HEK293 (cell line): ENCODE results near the gene ZNF10.

Experiments
- AEBP2 ChIP-seq: fragments of 450-650 bp; formaldehyde crosslinking; IDR thresholded peaks from 2 replicates; pipeline ENCODE4 v1.5.1; 2016; ENCODE audit warnings: missing biosample characterization, missing genetic modification characterization, borderline replicate concordance
- BCL11B ChIP-seq: fragments of 450-650 bp; formaldehyde crosslinking; IDR thresholded peaks from 2 replicates; pipeline ENCODE4 v1.5.1; 2016; ENCODE audit warnings: low read depth, missing biosample characterization, missing genetic modification characterization
- ELK4 ChIP-seq: IDR thresholded peaks from 2 replicates; pipeline ENCODE4 v1.6.1; 2011; ENCODE audit warnings: mild to moderate bottlenecking, low read depth, low read length, borderline replicate concordance
- INSM2 ChIP-seq: fragments of 450-650 bp; formaldehyde crosslinking; IDR thresholded peaks from 2 replicates; pipeline ENCODE4 v1.5.1; 2016; ENCODE audit warnings: missing biosample characterization, missing genetic modification characterization
- KLF1 ChIP-seq: fragments of 450-650 bp; formaldehyde crosslinking; IDR thresholded peaks from 2 replicates; pipeline ENCODE4 v1.5.1; 2016; ENCODE audit warnings: missing biosample characterization, missing genetic modification characterization
- RBAK ChIP-seq: fragments of 450-650 bp; formaldehyde crosslinking; IDR thresholded peaks from 2 replicates; pipeline ENCODE4 v1.5.1; 2016; ENCODE audit warnings: missing biosample characterization, missing genetic modification characterization
- REST ChIP-seq: fragments of 450-650 bp; formaldehyde crosslinking; IDR thresholded peaks from 2 replicates; pipeline ENCODE4 v1.5.1; 2016; ENCODE audit warnings: missing biosample characterization, missing genetic modification characterization
- ZBTB1 ChIP-seq: fragments of 450-650 bp; formaldehyde crosslinking; IDR thresholded peaks from 2 replicates; pipeline ENCODE4 v1.5.1; 2016; ENCODE audit warnings: missing biosample characterization, missing genetic modification characterization
- ZEB2 ChIP-seq: fragments of 450-650 bp; formaldehyde crosslinking; IDR thresholded peaks from 2 replicates; pipeline ENCODE4 v1.5.1; 2016; ENCODE audit warnings: missing biosample characterization, missing genetic modification characterization
- ZFP41 ChIP-seq: fragments of 450-650 bp; formaldehyde crosslinking; IDR thresholded peaks from 2 replicates; pipeline ENCODE4 v1.5.1; 2016; ENCODE audit warnings: missing biosample characterization, missing genetic modification characterization, borderline replicate concordance
- ZNF112 ChIP-seq: fragments of 450-650 bp; formaldehyde crosslinking; IDR thresholded peaks from 2 replicates; pipeline ENCODE4 v1.5.0; 2017; ENCODE audit warnings: missing biosample characterization, missing genetic modification characterization
- ZNF175 ChIP-seq: fragments of 450-650 bp; formaldehyde crosslinking; IDR thresholded peaks from 2 replicates; pipeline ENCODE4 v1.5.1; 2016; ENCODE audit warnings: missing biosample characterization, missing genetic modification characterization
- ZNF18 ChIP-seq: fragments of 450-650 bp; formaldehyde crosslinking; IDR thresholded peaks from 2 replicates; pipeline ENCODE4 v1.5.1; 2016; ENCODE audit warnings: missing biosample characterization, missing genetic modification characterization
- ZNF184 ChIP-seq: fragments of 450-650 bp; IDR thresholded peaks from 2 replicates; pipeline ENCODE4 v1.5.1; 2018; ENCODE audit warnings: missing biosample characterization, mild to moderate bottlenecking, missing genetic modification characterization
- ZNF280C ChIP-seq: fragments of 450-650 bp; formaldehyde crosslinking; IDR thresholded peaks from 2 replicates; pipeline ENCODE4 v1.5.1; 2016; ENCODE audit warnings: missing biosample characterization, missing genetic modification characterization
- ZNF423 ChIP-seq: fragments of 450-650 bp; formaldehyde crosslinking; IDR thresholded peaks from 2 replicates; pipeline ENCODE4 v1.5.1; 2016; ENCODE audit warnings: missing biosample characterization, missing genetic modification characterization
- ZNF48 ChIP-seq: fragments of 450-650 bp; formaldehyde crosslinking; IDR thresholded peaks from 2 replicates; pipeline ENCODE4 v1.5.1; 2016; ENCODE audit warnings: missing biosample characterization, missing genetic modification characterization
- ZNF513 ChIP-seq: fragments of 450-650 bp; IDR thresholded peaks from 2 replicates; pipeline ENCODE4 v1.5.1; 2018; ENCODE audit warnings: missing biosample characterization, missing genetic modification characterization
- ZNF791 ChIP-seq: fragments of 450-650 bp; formaldehyde crosslinking; IDR thresholded peaks from 2 replicates; pipeline ENCODE4 v1.5.1; 2016; ENCODE audit warnings: missing biosample characterization, missing genetic modification characterization
- ZNF792 ChIP-seq: fragments of 450-650 bp; formaldehyde crosslinking; IDR thresholded peaks from 2 replicates; pipeline ENCODE4 v1.5.1; 2016; ENCODE audit warnings: missing biosample characterization, missing genetic modification characterization
- ZSCAN16 ChIP-seq: fragments of 450-650 bp; formaldehyde crosslinking; IDR thresholded peaks from 2 replicates; pipeline ENCODE4 v1.5.1; 2016; ENCODE audit warnings: missing biosample characterization, missing genetic modification characterization
- ZSCAN4 ChIP-seq: fragments of 450-650 bp; formaldehyde crosslinking; IDR thresholded peaks from 2 replicates; pipeline ENCODE4 v1.5.1; 2017; ENCODE audit warnings: missing biosample characterization, missing genetic modification characterization
- ZXDB ChIP-seq: fragments of 450-650 bp; formaldehyde crosslinking; IDR thresholded peaks from 2 replicates; pipeline ENCODE4 v1.5.1; 2016; ENCODE audit warnings: missing biosample characterization, missing genetic modification characterization

Gene ZNF10

GRCh38 chr12:133130038-133130807 lies at the start of gene ZNF10, which contains the start of gene ZNF891 (continued):
- TF ChIP-seq REST (tag by site-specific recombination) (peak; percentile 28; the same call in 1 of the 2 replicates), RBAK (tag by site-specific recombination) (no peak), ZSCAN4 (tag by site-specific recombination) (no peak), ZFP41 (no peak), ZNF175 (tag by site-specific recombination) (no peak), ZBTB1 (tag by site-specific recombination) (peak; percentile 96; the same call in 1 of the 2 replicates), ZNF48 (tag by site-specific recombination) (no peak), AEBP2 (tag by site-specific recombination) (no peak), ZNF423 (tag by site-specific recombination) (peak; percentile 80; the same call in 1 of the 2 replicates), ZNF112 (no peak), ZSCAN16 (tag by site-specific recombination) (no peak), ZNF791 (tag by site-specific recombination) (no peak), ZNF280C (tag by site-specific recombination) (no peak), ZNF513 (tag by site-specific recombination) (no peak), BCL11B (no peak; the same call in 1 of the 2 replicates), KLF1 (tag by site-specific recombination) (peak; percentile 65; the same call in 1 of the 2 replicates), ZEB2 (tag by site-specific recombination) (peak; percentile 74), INSM2 (tag by site-specific recombination) (no peak; the same call in 1 of the 2 replicates), ZXDB (tag by site-specific recombination) (peak; percentile 94), ZNF184 (no peak), ELK4 (no peak), ZNF18 (tag by site-specific recombination) (no peak), ZNF792 (tag by site-specific recombination) (0 out of 2 replicates have a peak, but pooled peaks have one; percentile 30)
